GM12873 (cell line): ENCODE data around the gene MGAT5.

Experiments
- TF ChIP-seq, protein P1 (sequence below): IDR thresholded peaks from 2 replicates; pipeline ENCODE4 v1.5.1; 2012; ENCODE audit warnings: low read depth, mild to moderate bottlenecking, moderate library complexity, low read length, control low read depth; ENCODE audit not compliant: insufficient read depth; ENCODE audit errors: missing control alignments

Gene MGAT5

DNA sequence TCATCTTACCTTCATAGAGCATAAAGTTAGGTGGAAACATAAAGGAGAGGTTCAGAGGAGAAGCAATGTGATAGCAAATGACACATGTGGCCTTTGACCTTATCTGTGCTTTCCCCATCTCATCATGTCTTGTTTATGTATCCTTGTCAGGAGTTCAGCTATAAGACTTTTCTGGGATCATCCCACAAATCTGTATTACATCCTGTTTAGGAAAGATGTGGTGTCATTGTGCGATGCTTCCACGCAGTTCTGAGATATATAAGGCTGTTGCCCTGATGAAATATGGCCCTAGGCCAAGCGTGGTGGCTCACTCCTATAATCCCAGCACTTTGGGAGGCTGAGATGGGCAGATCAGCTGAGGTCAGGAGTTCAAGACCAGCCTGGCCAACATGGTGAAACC, 15.5 kb upstream of the MGAT5 start:
- TF ChIP-seq, protein P1, sequence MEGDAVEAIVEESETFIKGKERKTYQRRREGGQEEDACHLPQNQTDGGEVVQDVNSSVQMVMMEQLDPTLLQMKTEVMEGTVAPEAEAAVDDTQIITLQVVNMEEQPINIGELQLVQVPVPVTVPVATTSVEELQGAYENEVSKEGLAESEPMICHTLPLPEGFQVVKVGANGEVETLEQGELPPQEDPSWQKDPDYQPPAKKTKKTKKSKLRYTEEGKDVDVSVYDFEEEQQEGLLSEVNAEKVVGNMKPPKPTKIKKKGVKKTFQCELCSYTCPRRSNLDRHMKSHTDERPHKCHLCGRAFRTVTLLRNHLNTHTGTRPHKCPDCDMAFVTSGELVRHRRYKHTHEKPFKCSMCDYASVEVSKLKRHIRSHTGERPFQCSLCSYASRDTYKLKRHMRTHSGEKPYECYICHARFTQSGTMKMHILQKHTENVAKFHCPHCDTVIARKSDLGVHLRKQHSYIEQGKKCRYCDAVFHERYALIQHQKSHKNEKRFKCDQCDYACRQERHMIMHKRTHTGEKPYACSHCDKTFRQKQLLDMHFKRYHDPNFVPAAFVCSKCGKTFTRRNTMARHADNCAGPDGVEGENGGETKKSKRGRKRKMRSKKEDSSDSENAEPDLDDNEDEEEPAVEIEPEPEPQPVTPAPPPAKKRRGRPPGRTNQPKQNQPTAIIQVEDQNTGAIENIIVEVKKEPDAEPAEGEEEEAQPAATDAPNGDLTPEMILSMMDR: no peak

DNA sequence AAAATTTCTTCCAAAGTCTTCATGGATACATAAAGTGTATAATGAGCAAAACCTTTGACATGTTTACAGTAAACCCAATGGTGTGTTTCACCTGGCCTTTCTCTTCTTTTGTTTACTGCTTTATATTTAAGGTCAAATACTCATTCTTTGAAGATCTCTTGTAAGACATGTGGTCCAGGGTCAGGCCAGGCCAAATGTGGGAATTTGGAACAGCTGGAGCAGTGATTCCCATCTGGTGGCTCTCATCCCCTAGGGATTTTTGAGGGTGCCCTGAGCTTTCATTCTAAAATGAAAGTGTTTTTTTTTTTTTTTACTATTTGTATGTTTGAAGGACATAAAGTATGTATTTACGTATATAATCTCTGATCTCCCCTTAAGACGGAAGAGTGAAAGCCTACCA, 13.8 kb upstream of the MGAT5 start:
- TF ChIP-seq, protein P1: no peak

DNA sequence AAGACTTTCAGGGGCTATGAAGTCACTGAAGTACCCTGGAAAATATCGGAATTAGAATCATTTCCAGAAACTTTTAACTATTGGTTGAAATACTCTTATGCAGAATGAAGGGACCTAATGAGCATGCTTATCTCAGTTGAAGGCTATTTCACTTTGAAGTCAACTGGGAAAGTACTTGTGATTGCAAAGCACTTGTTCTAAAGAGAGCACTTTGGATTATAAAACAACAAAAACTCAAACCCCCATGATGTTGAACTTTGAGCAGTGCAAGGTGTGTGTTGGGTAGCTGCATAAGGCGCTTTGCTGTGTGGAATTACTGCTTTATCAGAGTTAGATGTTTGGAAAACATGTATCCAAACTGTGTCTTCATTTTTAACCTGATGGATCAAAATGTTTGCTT, 12.0 kb upstream of the MGAT5 start:
- TF ChIP-seq, protein P1: no peak

DNA sequence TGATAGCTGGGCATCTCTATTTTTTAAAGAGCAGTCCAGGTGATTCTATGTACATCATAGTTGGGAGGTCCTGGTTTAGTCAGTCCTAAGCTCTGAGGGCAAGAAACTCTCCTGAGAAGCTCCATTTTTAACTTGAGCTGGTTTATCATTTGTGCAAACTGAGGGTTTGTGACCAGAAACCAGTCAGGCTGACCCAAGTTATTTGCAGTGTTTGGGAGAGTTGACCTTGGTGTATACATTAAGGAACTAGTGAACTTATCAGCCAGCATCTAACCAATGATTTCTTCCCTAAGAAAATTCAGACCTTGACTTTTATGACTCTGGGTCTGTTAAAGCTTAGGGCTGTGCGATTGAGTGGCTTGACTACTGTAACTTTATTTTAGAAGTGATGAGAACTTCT, 10.6 kb upstream of the MGAT5 start:
- TF ChIP-seq, protein P1: no peak

DNA sequence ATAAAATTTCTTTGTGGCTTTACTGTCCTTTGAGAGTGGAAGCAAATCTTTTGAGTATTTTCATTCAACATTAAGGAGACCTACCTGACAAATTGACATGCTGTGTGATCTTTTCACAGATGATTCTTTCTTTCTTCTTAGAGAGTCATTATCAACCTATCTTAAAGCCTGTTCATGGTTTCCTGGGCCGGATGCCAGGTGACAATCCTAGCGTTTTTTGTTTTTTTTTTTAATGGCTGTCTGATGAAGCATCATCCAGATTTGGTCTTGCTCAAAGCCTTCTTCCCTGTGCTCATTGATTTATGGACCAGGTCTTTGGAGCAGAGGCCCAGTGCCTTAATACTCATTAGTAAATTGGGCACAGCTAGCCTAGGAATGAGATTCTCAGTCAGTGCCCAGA, 9.8 kb upstream of the MGAT5 start:
- TF ChIP-seq, protein P1: no peak

DNA sequence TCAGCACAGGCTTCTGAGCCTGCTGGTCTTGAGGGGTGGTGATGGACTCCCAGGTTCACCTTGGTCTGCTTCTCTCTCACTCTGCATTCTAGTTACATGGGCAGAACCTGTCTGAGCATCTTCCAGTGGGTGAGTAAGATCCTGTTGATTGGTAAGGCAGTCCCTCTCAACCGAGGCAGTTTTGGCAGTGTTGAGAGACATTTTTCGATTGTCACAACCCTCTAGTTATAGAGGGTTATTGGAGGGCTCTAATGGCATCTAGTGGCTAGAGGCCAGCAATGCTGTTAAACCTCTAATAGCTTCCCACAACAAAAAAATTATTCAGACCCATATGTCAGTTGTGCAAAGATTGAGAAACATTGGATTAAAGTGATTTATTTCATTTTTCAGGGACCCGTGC, 9.3 kb upstream of the MGAT5 start:
- TF ChIP-seq, protein P1: peak; percentile 46

DNA sequence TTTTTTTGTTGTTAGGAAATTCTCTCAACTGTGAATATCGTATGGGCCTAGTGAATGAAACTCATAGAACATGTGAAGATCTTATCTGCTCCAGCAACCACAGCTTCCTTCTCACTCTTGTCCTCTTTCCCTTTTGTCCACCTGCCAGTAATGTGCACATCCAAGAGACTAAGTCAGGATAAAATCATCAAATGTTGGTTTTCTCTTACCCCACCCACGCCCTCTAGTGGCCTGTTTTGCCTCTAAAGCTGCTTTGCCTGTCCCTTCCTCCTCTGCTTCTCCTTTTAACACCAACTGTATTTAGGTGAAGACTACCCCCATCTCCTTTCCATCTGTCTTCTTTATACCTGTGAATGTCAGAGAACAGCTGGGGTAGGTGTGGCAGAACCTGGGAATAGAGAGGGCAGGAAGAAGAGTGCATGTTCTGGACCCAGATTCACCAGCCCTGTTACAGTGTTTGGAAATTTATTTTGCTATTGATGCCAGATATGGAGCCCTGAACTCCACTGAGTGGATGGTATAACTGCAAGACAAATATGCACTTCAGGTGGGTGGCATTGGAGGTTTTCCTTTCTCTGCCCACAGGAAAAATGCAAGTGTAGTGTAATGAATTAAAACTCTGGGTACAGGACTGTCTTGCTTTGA, 8.4 kb upstream of the MGAT5 start:
- TF ChIP-seq, protein P1: peak; percentile 90
